GM19328 (cell line): ENCODE data around the gene GSDME.

Experiments used
- ATAC-seq: cut with Tn5 transposase; IDR thresholded peaks from one replicate; pipeline ENCODE4 v1.9.1; 2021; ENCODE audit warnings: mild to moderate bottlenecking, moderate library complexity; ENCODE audit not compliant: unreplicated experiment

GSDME gene

GRCh38 chr7:24773646-24774045, 16.4 kb upstream of the GSDME start:
- ATAC-seq: no peak

- no peak for ATAC-seq
Measured at GRCh38 chr7:24769851-24770250, 12.6 kb upstream of the GSDME start.

- no peak for ATAC-seq
Measured at GRCh38 chr7:24769014-24769830, 12.0 kb upstream of the GSDME start.

- ATAC-seq: no peak
Measured at GRCh38 chr7:24767878-24768569, 10.8 kb upstream of the GSDME start.

- no peak for ATAC-seq
Measured at GRCh38 chr7:24764972-24765744, 7.9 kb upstream of the GSDME start.

GRCh38 chr7:24764011-24764410, 6.7 kb upstream of the GSDME start:
- no peak for ATAC-seq

GRCh38 chr7:24763303-24763901, 6.1 kb upstream of the GSDME start:
- ATAC-seq: no peak

- ATAC-seq: no peak
Measured at GRCh38 chr7:24762771-24763170, 5.5 kb upstream of the GSDME start.

- no peak for ATAC-seq
Measured at GRCh38 chr7:24760968-24761367, 3.7 kb upstream of the GSDME start.

GRCh38 chr7:24756545-24757352, 515 bp downstream of the GSDME start:
- peak; percentile 2 for ATAC-seq

- ATAC-seq: no peak
Measured at GRCh38 chr7:24755541-24756407, 1.5 kb downstream of the GSDME start.

GRCh38 chr7:24754906-24755506, 2.3 kb downstream of the GSDME start:
- no peak for ATAC-seq

- no peak for ATAC-seq
Measured at GRCh38 chr7:24752073-24752800, 5.0 kb downstream of the GSDME start.

GRCh38 chr7:24751484-24751883, 5.8 kb downstream of the GSDME start:
- ATAC-seq: no peak

- no peak for ATAC-seq
Measured at GRCh38 chr7:24750441-24751055, 6.7 kb downstream of the GSDME start.

- no peak for ATAC-seq
Measured at GRCh38 chr7:24748521-24748920, 8.7 kb downstream of the GSDME start.

- no peak for ATAC-seq
Measured at GRCh38 chr7:24745355-24745754, 11.9 kb downstream of the GSDME start.

GRCh38 chr7:24743471-24743870, 13.8 kb downstream of the GSDME start:
- ATAC-seq: no peak
